CD4-positive, alpha-beta T cell treated with Interferon alpha-2 for 1 hour (primary cell): ENCODE data around the gene DLEC1.

Experiments used
- DNase-seq, 2 donors: peaks; one replicate each; pipeline ENCODE4 v3.0.0-alpha.2; 2020 to 2022

Gene DLEC1

GRCh38 chr3:38039101-38039898 lies at the start of gene DLEC1:
Gene DLEC1 (plus strand): TSS chr3:38039208. CDS start chr3:38039226, 18 bp downstream.
- peak; percentile 85 to 89 for DNase-seq

- no peak for DNase-seq
Measured at GRCh38 chr3:37989821-37990480, 49.1 kb upstream of the DLEC1 start.

- DNase-seq = no peak
Measured at GRCh38 chr3:37990527-37990926, 48.5 kb upstream of the DLEC1 start, which contains the start of gene VILL. Gene VILL (plus strand): TSS chr3:37990786. CDS start chr3:37993673, 2,887 bp downstream.

GRCh38 chr3:37991109-37991508 lies 47.9 kb upstream of the DLEC1 start:
- DNase-seq = no peak

GRCh38 chr3:37991823-37992222 lies 47.2 kb upstream of the DLEC1 start:
- DNase-seq = no peak

GRCh38 chr3:37992271-37993066 lies 46.5 kb upstream of the DLEC1 start:
- DNase-seq = no peak

GRCh38 chr3:37993067-37993455 lies 45.9 kb upstream of the DLEC1 start:
- no peak for DNase-seq

GRCh38 chr3:37993460-37993819 lies 45.6 kb upstream of the DLEC1 start:
- no peak for DNase-seq

- peak; percentile 52 to 56 for DNase-seq
Measured at GRCh38 chr3:37993820-37994638, 45.0 kb upstream of the DLEC1 start.

GRCh38 chr3:37994639-37994972 lies 44.4 kb upstream of the DLEC1 start:
- no peak for DNase-seq

GRCh38 chr3:37995652-37996641 lies 43.1 kb upstream of the DLEC1 start:
- DNase-seq = peak in 1 of 2 donors; percentile 34

- DNase-seq = peak; percentile 83 to 89
Measured at GRCh38 chr3:37996785-37997301, 42.2 kb upstream of the DLEC1 start.

GRCh38 chr3:37997342-37997741 lies 41.7 kb upstream of the DLEC1 start:
- no peak for DNase-seq

- DNase-seq = no peak
Measured at GRCh38 chr3:37997791-37998370, 41.1 kb upstream of the DLEC1 start.

- DNase-seq = no peak
Measured at GRCh38 chr3:37999836-38000235, 39.2 kb upstream of the DLEC1 start.

GRCh38 chr3:38000242-38000916 lies 38.6 kb upstream of the DLEC1 start:
- DNase-seq = no peak

- DNase-seq = no peak
Measured at GRCh38 chr3:38000965-38001455, 38.0 kb upstream of the DLEC1 start.

GRCh38 chr3:38001456-38002081 lies 37.4 kb upstream of the DLEC1 start:
- no peak for DNase-seq

GRCh38 chr3:38002291-38002876 lies 36.6 kb upstream of the DLEC1 start:
- no peak for DNase-seq
